ENCODE measurements around the gene MEIS2.

GRCh38 chr15:37057256-37057655 is 43.1 kb downstream of the MEIS2 start:
- TF ChIP-seq CTCF (IDR thresholded peaks at IDR 0.05; ENCODE audit: insufficient read depth, low read depth, low read length) (no peak), EZH2 (IDR thresholded peaks at IDR 0.05; ENCODE audit: insufficient read depth, low read length) (no peak)

All from astrocyte (in vitro differentiated cells and primary cell).